H1 (cell line): ENCODE measurements around the gene MKI67. TPM values are rescaled to one million over a fixed set of nuclear protein-coding genes. Genes with fewer than 3 reads are reported as not detected.

ENCODE experiments used
- CTCF ChIA-PET: fragments of 300-600 bp; sonication (Branson Sonifier 250); formaldehyde crosslinking; loops from one replicate; lab custom pipeline; 2021; ENCODE audit not compliant: partially characterized antibody; lab: Charles Lee
- POLR2A ChIA-PET: fragments of 300-600 bp; sonication (Branson Sonifier 250); formaldehyde crosslinking; loops from one replicate; lab custom pipeline; 2021; ENCODE audit warnings: inconsistent platforms; ENCODE audit not compliant: partially characterized antibody; lab: Charles Lee
- DNase-seq, 2 experiments: peaks; one replicate each; pipeline versions ENCODE4 v3.0.0 to v3.0.0-alpha.2; 2010 to 2022; ENCODE audit warnings: low spot score in 2 of 2, low read depth in 1 of 2, mixed read lengths in 1 of 2
- FAIRE-seq: peaks from 2 replicates; lab custom pipeline; 2011; peaks lifted over from hg19 to GRCh38; lab: Jason Lieb, UNC
- H2AFZ ChIP-seq: 2 replicates; pipeline ENCODE4 v1.8.1; 2012; ENCODE audit warnings: low read length, inconsistent platforms
- H2AK5ac ChIP-seq: 2 replicates; pipeline ENCODE4 v1.6.1; 2013; ENCODE audit warnings: low read depth, low read length
- H2BK120ac ChIP-seq: replicated peaks from 2 replicates; pipeline ENCODE3; 2013; ENCODE audit warnings: low read depth, low read length, inconsistent platforms
- H2BK12ac ChIP-seq: 2 replicates; pipeline ENCODE4 v1.6.1; 2013; ENCODE audit warnings: low read depth, low read length
- H2BK15ac ChIP-seq: 2 replicates; pipeline ENCODE4 v1.6.1; 2013; ENCODE audit warnings: low read length
- H2BK20ac ChIP-seq: 2 replicates; pipeline ENCODE4 v1.6.1; 2013; ENCODE audit warnings: low read length
- H2BK5ac ChIP-seq: 2 replicates; pipeline ENCODE4 v1.6.1; 2013; ENCODE audit warnings: low read depth, low read length
- H3K14ac ChIP-seq: 2 replicates; pipeline ENCODE4 v1.6.1; 2013; ENCODE audit warnings: inconsistent platforms; ENCODE audit not compliant: insufficient read length
- H3K18ac ChIP-seq: 2 replicates; pipeline ENCODE4 v1.6.1; 2013; ENCODE audit warnings: low read length; ENCODE audit errors: extremely low read depth
- H3K23ac ChIP-seq: 2 replicates; pipeline ENCODE4 v1.6.1; 2013; ENCODE audit warnings: inconsistent platforms; ENCODE audit not compliant: insufficient read length
- H3K23me2 ChIP-seq: 2 replicates; pipeline ENCODE4 v1.6.1; 2013; ENCODE audit warnings: low read depth, low read length
- H3K27ac ChIP-seq: 2 replicates; pipeline ENCODE4 v1.6.1; 2011; ENCODE audit warnings: low read depth, low read length, inconsistent platforms
- H3K27me3 ChIP-seq, 4 experiments: replicated peaks in 1 of 4; 1 replicate in 1 of 4; 2 replicates in 3 of 4; pipeline versions ENCODE4 v1.6.1 to v1.8.1; 2011 to 2013; ENCODE audit warnings: low read length in 3 of 4, mild to moderate bottlenecking in 3 of 4, inconsistent platforms in 2 of 4, mixed read lengths in 2 of 4, moderate library complexity in 1 of 4; ENCODE audit not compliant: control insufficient read depth in 3 of 4, insufficient read depth in 3 of 4; ENCODE audit errors: extremely low read depth in 1 of 4
- H3K36me3 ChIP-seq, 4 experiments: 2 replicates each; pipeline versions ENCODE4 v1.6.1 to v1.8.1; 2011 to 2013; ENCODE audit warnings: mild to moderate bottlenecking in 4 of 4, low read length in 3 of 4, moderate library complexity in 2 of 4, control low read depth in 1 of 4, inconsistent platforms in 1 of 4; ENCODE audit not compliant: insufficient read depth in 4 of 4, control insufficient read depth in 2 of 4
- H3K4ac ChIP-seq: replicated peaks from 2 replicates; pipeline ENCODE3; 2013; ENCODE audit warnings: low read length, low read depth, mixed read lengths, inconsistent platforms; ENCODE audit not compliant: insufficient read length
- H3K4me1 ChIP-seq, 4 experiments: replicated peaks in 1 of 4; 1 replicate in 1 of 4; 2 replicates in 3 of 4; pipeline versions ENCODE4 v1.6.1 to v1.8.1; 2011 to 2013; ENCODE audit warnings: low read length in 3 of 4, inconsistent platforms in 2 of 4, mixed read lengths in 1 of 4; ENCODE audit not compliant: insufficient read depth in 4 of 4, control insufficient read depth in 3 of 4
- H3K4me2 ChIP-seq, 2 experiments: 2 replicates each; pipeline versions ENCODE4 v1.6.1 to v1.8.1; 2011 to 2013; ENCODE audit warnings: low read depth in 2 of 2, low read length in 2 of 2, control low read depth in 1 of 2, inconsistent platforms in 1 of 2, mild to moderate bottlenecking in 1 of 2; ENCODE audit not compliant: insufficient read depth in 1 of 2
- H3K4me3 ChIP-seq, 4 experiments: fragments of 200-600, 300-600 bp in 1 of 4; sonication (generic), shearing (Covaris generic), sonication (Bioruptor Twin) in 1 of 4; 2 replicates each; pipeline versions ENCODE4 v1.5.1 to v1.8.1; 2011 to 2016; ENCODE audit warnings: low read length in 4 of 4, low read depth in 3 of 4, control low read depth in 2 of 4, inconsistent platforms in 2 of 4, mild to moderate bottlenecking in 2 of 4, mixed read lengths in 1 of 4, moderate library complexity in 1 of 4; ENCODE audit not compliant: insufficient read depth in 2 of 4; ENCODE audit errors: extremely low read depth in 1 of 4
- H3K56ac ChIP-seq: replicated peaks from 2 replicates; pipeline ENCODE3; 2013; ENCODE audit warnings: low read depth, mild to moderate bottlenecking, mixed read lengths, low read length, inconsistent platforms; ENCODE audit not compliant: insufficient read length
- H3K79me1 ChIP-seq: 2 replicates; pipeline ENCODE4 v1.6.1; 2013; ENCODE audit warnings: low read depth, low read length, control low read depth
- H3K79me2 ChIP-seq, 2 experiments: 2 replicates each; pipeline versions ENCODE4 v1.6.1 to v1.8.1; 2012 to 2013; ENCODE audit warnings: low read length in 2 of 2, mild to moderate bottlenecking in 2 of 2, inconsistent platforms in 1 of 2; ENCODE audit not compliant: insufficient read depth in 2 of 2, control insufficient read depth in 1 of 2
- H3K9ac ChIP-seq, 4 experiments: replicated peaks in 1 of 4; 1 replicate in 1 of 4; 2 replicates in 3 of 4; pipeline versions ENCODE4 v1.6.1 to v1.8.1; 2011 to 2013; ENCODE audit warnings: low read depth in 3 of 4, low read length in 3 of 4, control low read depth in 2 of 4, mild to moderate bottlenecking in 2 of 4, moderate library complexity in 2 of 4, inconsistent platforms in 1 of 4; ENCODE audit errors: extremely low read depth in 1 of 4
- H3K9me3 ChIP-seq, 2 experiments: 2 replicates each; pipeline versions ENCODE4 v1.6.1 to v1.8.1; 2012 to 2013; ENCODE audit warnings: mild to moderate bottlenecking in 2 of 2, moderate library complexity in 2 of 2, control low read depth in 1 of 2, inconsistent platforms in 1 of 2, low read depth in 1 of 2, low read length in 1 of 2, mixed read lengths in 1 of 2; ENCODE audit not compliant: insufficient read depth in 2 of 2
- H4K20me1 ChIP-seq, 2 experiments: replicated peaks in 1 of 2; 2 replicates each; pipeline versions ENCODE3 to v1.8.1; 2011 to 2013; ENCODE audit warnings: inconsistent platforms in 2 of 2, low read length in 2 of 2, mild to moderate bottlenecking in 1 of 2; ENCODE audit not compliant: insufficient read depth in 2 of 2, control insufficient read depth in 1 of 2
- H4K5ac ChIP-seq: 2 replicates; pipeline ENCODE4 v1.6.1; 2013; ENCODE audit warnings: low read length, low read depth, mixed read lengths, inconsistent platforms; ENCODE audit not compliant: insufficient read length
- H4K8ac ChIP-seq: 2 replicates; pipeline ENCODE4 v1.8.0; 2013; ENCODE audit warnings: mild to moderate bottlenecking, moderate library complexity, low read length, inconsistent platforms; ENCODE audit not compliant: insufficient read depth; ENCODE audit errors: extremely low read depth
- H4K91ac ChIP-seq: replicated peaks from 2 replicates; pipeline ENCODE3; 2013; ENCODE audit warnings: low read length, mixed read lengths, inconsistent platforms; ENCODE audit not compliant: insufficient read length
- RNF2 ChIP-seq: fragments of 200-900, 300-1000 bp; sonication (generic); IDR thresholded peaks from 2 replicates; pipeline ENCODE4 v1.7.1; 2016; ENCODE audit warnings: borderline replicate concordance, low read depth, mild to moderate bottlenecking, antibody characterized with exemption, low read length; ENCODE audit not compliant: poor library complexity, severe bottlenecking; ENCODE audit errors: missing control alignments
- RXRA ChIP-seq: IDR thresholded peaks from 2 replicates; pipeline ENCODE4 v1.6.1; 2011; ENCODE audit warnings: low read depth, mild to moderate bottlenecking, low read length, moderate library complexity; ENCODE audit not compliant: insufficient read depth
- WGBS, 2 experiments: shearing (Covaris generic) in 1 of 2; methylation state at CpG; one replicate each; pipeline versions ENCODE4 v1.1.6 to v1.1.7; 2013 to 2015; ENCODE audit warnings: low lambda C conversion rate in 2 of 2, mixed read lengths in 2 of 2, inconsistent platforms in 1 of 2, low coverage in 1 of 2, missing lambda C conversion rate in 1 of 2; ENCODE audit not compliant: insufficient replicate concordance in 2 of 2, insufficient coverage in 1 of 2, insufficient read length in 1 of 2; ENCODE audit errors: extremely low coverage in 1 of 2, missing lambda C conversion rate in 1 of 2; 5-methylcytosine and 5-hydroxymethylcytosine counted together
- polyA plus RNA-seq, 7 experiments: library from polyadenylated mRNA; depleted of rRNA in 3 of 7; stranded (reverse) in 5 of 7; unstranded in 2 of 7; fragments of >200 nt in 5 of 7; fragments of 200-250 nt in 2 of 7; gene quantifications; 1 replicate in 5 of 7; 2 replicates in 1 of 7; 4 replicates in 1 of 7; pipeline versions ENCODE4 v1.2.1 to v1.2.3, GENCODE V29; 2011 to 2013; ENCODE audit warnings: missing spikeins in 2 of 7, mixed read lengths in 2 of 7
- total RNA-seq: library from RNA; stranded (reverse); fragmentation: NEBNext Ultra II Directional; extraction: Animal tissue kit (Norgen Biotek cat#: 25700); gene quantifications from 2 replicates; pipeline ENCODE4 v1.2.1, GENCODE V29; 2021
- TF ChIP-seq, protein P1 (sequence below): IDR thresholded peaks from 2 replicates; pipeline ENCODE4 v1.6.1; 2012; ENCODE audit warnings: inconsistent platforms

Gene MKI67
- total and polyA plus RNA-seq, 2 of the 8 experiments (the other 6 are each of a cell fraction or from before 2014, with no cell fraction given): 15.8 to 85.1 TPM

- WGBS, 2 experiments: 96% methylated on average over 4 of the region's 4 CpGs; no CpG with 5 or more reads in 1 of the 2 experiments
- Histone ChIP-seq H2BK12ac (no peak overlapping the region), H3K23ac (no peak overlapping the region)
Observed at GRCh38 chr10:128105383-128105782, 20.8 kb downstream of the MKI67 start.

More at GRCh38 chr10:128105383-128105782, 20.8 kb downstream of the MKI67 start:
- H3K18ac ChIP-seq: no peak overlapping the region
- H4K8ac ChIP-seq: no peak overlapping the region
- H3K9me3 ChIP-seq: no peaks in the 10 kb centered on the region
- H3K79me2 ChIP-seq: no peaks in the 10 kb centered on the region
- no peaks in the 10 kb centered on the region for H3K23me2 ChIP-seq
- peaks cover 62 to 97% (median 91%) of the 10 kb centered on the region in 4 experiments for H3K36me3 ChIP-seq
- H4K5ac ChIP-seq: no peak overlapping the region
- no peak overlapping the region for H2BK15ac ChIP-seq
- CTCF ChIA-PET: interaction anchor here (0.6 to 2.9 kb wide), 3 partner anchors 9 to 235 kb away, joined by 3 to 20 read pairs (median 4); no protein-coding TSS in a partner anchor
- H3K4me1 ChIP-seq: no peaks in the 10 kb centered on the region
- no peak overlapping the region for H2AFZ ChIP-seq
- no peak overlapping the region for H3K14ac ChIP-seq
- no peak overlapping the region for H3K4ac ChIP-seq
- no peak overlapping the region for H2BK120ac ChIP-seq
- no peak overlapping the region for H3K4me3 ChIP-seq
- H3K27me3 ChIP-seq: no peaks in the 10 kb centered on the region
- no peak overlapping the region for H3K27ac ChIP-seq
- H3K9ac ChIP-seq: no peak overlapping the region
- no peak overlapping the region for H4K91ac ChIP-seq
- DNase-seq: no peak
- H2BK20ac ChIP-seq: no peak overlapping the region
- no peak overlapping the region for H3K4me2 ChIP-seq
- H2BK5ac ChIP-seq: no peak overlapping the region
- no peak overlapping the region for H2AK5ac ChIP-seq
- no peak for TF ChIP-seq RXRA
- TF ChIP-seq, protein P1, sequence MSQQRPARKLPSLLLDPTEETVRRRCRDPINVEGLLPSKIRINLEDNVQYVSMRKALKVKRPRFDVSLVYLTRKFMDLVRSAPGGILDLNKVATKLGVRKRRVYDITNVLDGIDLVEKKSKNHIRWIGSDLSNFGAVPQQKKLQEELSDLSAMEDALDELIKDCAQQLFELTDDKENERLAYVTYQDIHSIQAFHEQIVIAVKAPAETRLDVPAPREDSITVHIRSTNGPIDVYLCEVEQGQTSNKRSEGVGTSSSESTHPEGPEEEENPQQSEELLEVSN: no peak
- no peak for TF ChIP-seq RNF2
- TF ChIP-seq, all 59 proteins: peak for 0
- no peak for FAIRE-seq
- Histone ChIP-seq H3K79me1 (no peaks in the 10 kb centered on the region), H3K56ac (no peak overlapping the region), H4K20me1 (peaks cover 0 to 3% of the 10 kb centered on the region in 2 experiments)
- POLR2A ChIA-PET: interaction anchor here (1.1 kb wide), 1 partner anchor 10 kb away, joined by 3 read pairs; no protein-coding TSS in a partner anchor
